Activated T-cell treated with anti-CD3 and anti-CD28 coated beads, Interleukin-2, amount 50 U/mL, for 24 hours (primary cell): ENCODE measurements around the gene TRIO.
"Not testable (repeated sequence)": the region's sequence is repeated elsewhere in the genome, so short reads cannot be mapped to it uniquely, and the experiment has no call there.

ENCODE experiments used
- DNase-seq: peaks from one replicate; pipeline ENCODE4 v3.0.0-alpha.2; 2020
- H3K27ac Mint-ChIP-seq: 2 replicates; pipeline ENCODE4 v1.8.0; 2020; ENCODE audit warnings: mild to moderate bottlenecking, mixed read lengths
- H3K27me3 Mint-ChIP-seq: 2 replicates; pipeline ENCODE4 v1.8.0; 2020; ENCODE audit warnings: mixed read lengths
- H3K36me3 Mint-ChIP-seq: 2 replicates; pipeline ENCODE4 v1.8.0; 2020; ENCODE audit warnings: low read depth, mixed read lengths
- H3K4me1 Mint-ChIP-seq: 2 replicates; pipeline ENCODE4 v1.8.0; 2020; ENCODE audit warnings: low read depth, mixed read lengths
- H3K4me3 Mint-ChIP-seq: 2 replicates; pipeline ENCODE4 v1.8.0; 2020; ENCODE audit warnings: mild to moderate bottlenecking, moderate library complexity, mixed read lengths
- H3K9me3 Mint-ChIP-seq: 2 replicates; pipeline ENCODE4 v1.8.0; 2020; ENCODE audit warnings: mixed read lengths

TRIO gene

DNA sequence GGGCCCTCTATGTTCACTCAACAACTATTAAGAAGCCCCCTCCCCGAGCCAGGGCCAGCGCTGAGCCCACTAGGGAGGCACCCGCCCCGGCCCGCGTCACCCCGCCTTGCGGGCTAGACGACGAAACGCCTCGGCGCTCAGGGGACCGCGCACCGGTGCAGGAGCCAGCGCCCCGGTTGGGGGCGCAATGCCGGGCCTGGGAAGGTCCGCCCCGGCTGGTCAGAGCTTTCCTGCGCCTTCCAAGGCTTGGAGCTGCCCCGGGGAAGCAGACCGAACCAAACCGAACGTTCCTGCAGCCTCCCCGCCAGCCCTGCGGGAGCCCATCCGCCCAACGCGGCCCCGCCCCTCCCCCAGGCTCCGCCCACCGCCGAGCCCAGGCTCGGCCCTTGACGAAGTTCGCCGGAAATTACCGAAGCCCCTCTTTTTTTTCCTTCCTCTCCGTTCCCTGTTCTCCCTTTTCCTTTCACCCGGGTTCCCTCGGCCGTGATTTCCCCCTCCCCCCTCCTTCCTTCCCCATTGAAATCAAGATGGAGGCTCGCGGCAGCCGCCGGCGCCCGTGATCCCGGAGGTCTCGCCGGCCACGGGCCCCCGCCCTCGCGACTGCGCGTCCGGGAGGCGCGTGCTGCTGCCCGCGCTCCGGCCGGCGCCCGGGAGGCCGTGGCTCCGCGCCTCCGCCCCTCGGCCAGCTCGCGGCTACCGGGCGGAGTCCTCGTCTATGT is at the start of gene TRIO:
Gene TRIO (plus strand): TSS at position 516 of the 719 bp plus-strand sequence. CDS start 384 bp downstream, outside the sequence.
- peaks cover 71% of the 10 kb centered on the region for H3K27me3 Mint-ChIP-seq
- H3K36me3 Mint-ChIP-seq, result no peaks in the 10 kb centered on the region
- H3K9me3 Mint-ChIP-seq, result no peaks in the 10 kb centered on the region
- DNase-seq, result peak; percentile 89
- H3K27ac Mint-ChIP-seq, result peak within 1 kb of the TSS; percentile 66
- peak within 1 kb of the TSS; percentile 77 for H3K4me3 Mint-ChIP-seq
- peaks cover 11% of the 10 kb centered on the region for H3K4me1 Mint-ChIP-seq

DNA sequence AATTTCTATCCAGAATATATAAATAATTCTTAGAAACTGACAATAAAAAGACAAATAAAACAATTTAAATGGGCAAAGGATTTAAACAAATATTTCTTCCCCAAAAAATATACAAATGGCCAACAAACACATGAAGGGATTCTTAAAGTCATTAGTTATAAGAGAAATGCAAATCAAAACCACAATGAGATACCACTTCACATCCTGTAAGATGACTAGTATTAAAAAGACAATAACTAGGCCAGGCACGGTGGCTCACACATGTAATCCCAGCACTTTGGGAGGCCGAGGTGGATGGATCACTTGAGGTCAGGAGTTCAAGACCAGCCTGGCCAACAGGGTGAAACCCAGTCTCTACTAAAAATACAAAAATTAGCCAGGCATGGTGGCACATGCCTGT is 45.8 kb upstream of the TRIO start:
- H3K36me3 Mint-ChIP-seq, H3K27ac Mint-ChIP-seq, DNase-seq, H3K27me3 Mint-ChIP-seq, H3K9me3 Mint-ChIP-seq, H3K4me3 Mint-ChIP-seq, H3K4me1 Mint-ChIP-seq: not testable (repeated sequence)

DNA sequence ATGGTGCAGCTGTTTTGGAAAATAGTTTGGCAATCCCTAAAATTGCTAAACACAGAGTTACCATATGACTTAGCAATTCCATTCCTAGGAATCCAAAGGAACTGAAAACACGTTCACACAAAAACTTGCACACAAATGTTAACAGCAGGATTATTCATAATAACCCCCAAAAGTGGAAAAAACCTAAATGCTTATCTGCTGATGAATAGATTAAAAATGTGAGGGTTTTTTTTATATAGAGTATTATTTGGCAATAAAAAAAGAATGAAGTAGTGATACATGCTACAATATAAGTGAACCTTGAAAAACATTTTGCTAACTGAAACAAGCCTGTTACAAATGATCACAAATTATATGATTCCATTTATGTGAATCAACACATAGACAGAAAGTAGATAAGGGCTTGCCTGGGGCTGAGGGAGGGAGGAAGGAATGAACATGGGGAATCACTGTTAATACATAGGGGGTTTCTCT is 45.1 kb upstream of the TRIO start:
- Mint-ChIP-seq H3K27ac (no peak overlapping the region), H3K4me3 (no peak overlapping the region), H3K4me1 (no peaks in the 10 kb centered on the region), H3K27me3 (peaks cover 7% of the 10 kb centered on the region), H3K36me3 (no peaks in the 10 kb centered on the region), H3K9me3 (peaks cover 1% of the 10 kb centered on the region)
- DNase-seq, result no peak

DNA sequence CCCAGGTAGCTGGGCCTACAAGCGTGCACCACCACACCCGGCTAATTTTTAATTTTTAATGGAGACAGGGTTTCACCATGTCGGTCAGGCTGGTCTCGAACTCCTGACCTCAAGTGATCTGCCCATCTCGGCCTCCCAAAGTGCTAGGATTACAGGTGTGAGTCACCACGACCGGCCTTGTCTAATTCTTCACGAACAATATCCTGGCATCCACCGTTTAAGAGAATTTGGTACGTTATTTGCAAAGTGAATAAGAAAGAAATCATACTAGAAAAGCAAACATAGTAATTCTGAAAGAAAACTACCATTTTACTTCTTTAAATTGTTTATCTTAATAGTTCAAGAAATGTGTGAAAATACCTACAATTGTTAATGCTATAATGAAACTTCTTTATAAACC is 42.9 kb upstream of the TRIO start:
- H3K9me3 Mint-ChIP-seq, result peaks cover 1% of the 10 kb centered on the region
- H3K4me3 Mint-ChIP-seq, result no peak overlapping the region
- no peak for DNase-seq
- H3K4me1 Mint-ChIP-seq, result no peaks in the 10 kb centered on the region
- no peak overlapping the region for H3K27ac Mint-ChIP-seq
- H3K36me3 Mint-ChIP-seq, result no peaks in the 10 kb centered on the region
- H3K27me3 Mint-ChIP-seq, result peaks cover 6% of the 10 kb centered on the region

DNA sequence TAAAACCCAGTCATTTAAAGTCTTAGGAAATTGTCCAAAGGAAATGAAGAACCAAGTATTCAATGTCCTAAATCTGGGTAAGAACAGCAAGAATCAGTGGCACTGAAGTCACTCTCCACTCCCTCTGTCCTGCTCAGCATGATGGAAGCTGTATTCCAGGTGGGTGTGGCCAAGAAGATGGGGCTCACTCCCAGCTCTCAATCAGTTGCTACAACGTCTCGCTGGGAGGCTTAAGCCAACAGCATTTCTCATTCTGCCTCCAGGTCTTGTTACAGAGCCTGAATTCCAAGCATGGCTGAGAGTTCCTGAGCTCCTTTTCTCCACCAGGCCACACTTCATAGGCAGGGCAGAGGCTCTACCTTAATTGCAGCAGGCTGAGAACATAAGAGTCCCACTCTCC is 41.2 kb upstream of the TRIO start:
- Mint-ChIP-seq H3K27ac (no peak overlapping the region), H3K4me3 (no peak overlapping the region), H3K9me3 (peaks cover 1% of the 10 kb centered on the region), H3K36me3 (no peaks in the 10 kb centered on the region), H3K27me3 (peaks cover 14% of the 10 kb centered on the region), H3K4me1 (no peaks in the 10 kb centered on the region)
- no peak for DNase-seq

DNA sequence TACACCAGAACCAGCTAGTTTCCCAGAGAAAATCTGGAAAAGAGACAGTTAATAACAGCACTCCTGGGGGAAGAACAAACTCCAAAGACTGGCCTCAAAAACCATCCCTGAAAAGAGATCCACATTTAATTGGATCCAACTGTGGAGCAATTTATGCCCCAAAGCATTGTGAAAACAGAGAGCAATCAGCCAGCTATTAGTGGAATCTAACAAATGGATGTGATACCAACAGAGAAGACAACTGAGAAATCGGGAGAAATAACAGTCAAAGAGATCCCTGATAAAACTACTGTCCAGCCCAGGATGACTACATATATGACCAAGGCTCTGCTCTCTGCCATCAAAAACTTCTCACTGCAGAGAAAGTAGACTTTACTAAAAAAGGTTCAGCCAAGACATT is 40.5 kb upstream of the TRIO start:
- no peak overlapping the region for H3K27ac Mint-ChIP-seq
- peaks cover 1% of the 10 kb centered on the region for H3K9me3 Mint-ChIP-seq
- H3K4me3 Mint-ChIP-seq, result no peak overlapping the region
- no peaks in the 10 kb centered on the region for H3K36me3 Mint-ChIP-seq
- DNase-seq, result no peak
- peaks cover under 1% of the 10 kb centered on the region for H3K4me1 Mint-ChIP-seq
- peaks cover 21% of the 10 kb centered on the region for H3K27me3 Mint-ChIP-seq

DNA sequence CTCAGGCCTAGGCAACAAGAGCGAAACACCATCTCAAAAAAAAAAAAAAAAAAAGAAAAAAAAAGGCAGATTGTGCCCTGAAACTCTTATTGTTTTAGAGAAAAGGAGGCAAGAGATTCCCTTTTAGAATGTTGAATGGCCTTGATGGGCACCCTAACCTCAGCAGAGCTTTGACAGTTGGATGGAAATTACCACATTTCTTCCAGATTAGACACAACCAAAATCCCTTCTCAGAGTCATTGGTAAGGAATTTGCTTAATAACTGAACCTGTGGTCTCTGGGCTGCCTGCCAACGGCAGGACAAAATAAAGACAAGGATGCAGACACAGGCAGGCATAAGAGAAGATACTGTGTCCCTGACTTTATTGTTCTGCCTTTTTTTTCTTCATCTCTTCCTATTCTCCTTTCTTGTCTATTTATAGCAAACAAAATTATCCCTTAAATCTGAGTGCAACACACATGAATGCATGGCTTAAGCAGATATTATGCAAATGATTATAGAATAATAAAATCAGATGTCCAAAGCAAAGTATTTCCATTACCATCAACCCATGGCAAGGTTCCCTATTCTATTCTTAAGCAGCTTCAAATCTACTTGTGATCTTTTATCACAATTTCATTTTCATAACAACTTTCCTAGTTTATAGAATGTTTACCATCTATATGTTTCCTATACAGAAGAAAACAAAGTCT is 37.3 kb upstream of the TRIO start:
- Mint-ChIP-seq H3K4me3 (no peak overlapping the region), H3K36me3 (no peaks in the 10 kb centered on the region), H3K27me3 (peaks cover 32% of the 10 kb centered on the region), H3K9me3 (peaks cover 1% of the 10 kb centered on the region), H3K27ac (no peak overlapping the region), H3K4me1 (peaks cover 18% of the 10 kb centered on the region)
- no peak for DNase-seq

DNA sequence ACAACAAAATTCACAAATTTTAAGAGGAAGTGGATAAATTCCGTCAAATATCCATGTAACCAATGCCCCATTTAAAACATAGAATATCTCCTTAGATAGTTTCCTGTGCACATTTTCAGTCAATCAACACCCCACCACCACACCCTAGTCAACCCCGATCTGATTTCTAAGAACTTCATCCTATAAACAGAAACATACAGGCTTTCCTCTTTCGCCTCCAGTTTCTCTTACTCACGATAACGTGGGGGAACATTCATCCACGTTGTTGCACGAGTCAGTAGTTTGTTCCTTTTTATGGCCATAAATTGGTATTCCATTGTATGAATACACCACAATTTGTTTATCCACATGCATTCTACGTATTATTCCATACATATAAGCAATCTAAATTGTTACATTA is 35.6 kb upstream of the TRIO start:
- peaks cover 18% of the 10 kb centered on the region for H3K4me1 Mint-ChIP-seq
- no peak overlapping the region for H3K4me3 Mint-ChIP-seq
- H3K9me3 Mint-ChIP-seq, result peaks cover 1% of the 10 kb centered on the region
- no peaks in the 10 kb centered on the region for H3K36me3 Mint-ChIP-seq
- H3K27ac Mint-ChIP-seq, result no peak overlapping the region
- H3K27me3 Mint-ChIP-seq, result peaks cover 32% of the 10 kb centered on the region
- no peak for DNase-seq

DNA sequence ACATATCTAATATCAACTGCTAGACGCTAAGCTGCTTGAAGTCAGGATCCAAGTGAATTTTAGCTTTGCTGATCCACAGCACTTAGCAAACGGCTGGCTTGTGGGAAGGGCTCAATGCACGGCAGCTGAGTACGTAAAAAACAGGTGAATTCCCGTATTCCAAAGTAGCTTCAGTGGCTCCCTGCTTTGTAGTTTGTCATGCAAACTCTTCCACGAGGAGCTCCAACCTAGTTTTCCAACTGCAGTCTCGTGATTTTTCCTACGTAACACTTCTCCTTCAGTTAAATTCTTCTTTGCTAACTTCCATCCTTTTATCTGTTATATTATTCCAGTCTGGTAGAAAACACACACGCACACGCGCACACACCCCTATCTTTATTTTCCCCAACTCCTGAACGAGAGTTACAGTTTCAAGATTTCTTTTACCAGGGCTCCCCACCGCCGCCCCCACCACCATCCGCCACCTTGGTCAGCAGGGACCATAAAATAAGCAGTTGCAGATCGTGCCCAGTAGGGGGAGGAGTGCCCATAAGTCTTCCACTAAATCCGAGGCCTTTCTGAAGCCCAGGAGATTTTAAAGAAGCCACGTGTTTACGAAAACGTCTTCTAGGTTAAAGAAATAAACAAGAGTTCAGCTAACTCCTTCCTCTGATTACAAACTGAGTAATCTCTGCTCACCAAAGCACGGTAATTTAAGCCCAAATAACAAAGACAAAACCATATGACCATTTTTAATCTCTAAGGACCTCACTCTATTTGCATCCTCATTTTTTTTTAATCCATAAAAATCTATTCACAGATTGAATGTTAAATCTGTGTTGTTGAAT is 34.8 kb upstream of the TRIO start:
- Mint-ChIP-seq H3K36me3 (no peaks in the 10 kb centered on the region), H3K4me1 (peaks cover 18% of the 10 kb centered on the region), H3K27me3 (peaks cover 30% of the 10 kb centered on the region), H3K27ac (peak overlapping the region; percentile 10), H3K4me3 (no peak overlapping the region), H3K9me3 (no peaks in the 10 kb centered on the region)
- DNase-seq, result no peak

DNA sequence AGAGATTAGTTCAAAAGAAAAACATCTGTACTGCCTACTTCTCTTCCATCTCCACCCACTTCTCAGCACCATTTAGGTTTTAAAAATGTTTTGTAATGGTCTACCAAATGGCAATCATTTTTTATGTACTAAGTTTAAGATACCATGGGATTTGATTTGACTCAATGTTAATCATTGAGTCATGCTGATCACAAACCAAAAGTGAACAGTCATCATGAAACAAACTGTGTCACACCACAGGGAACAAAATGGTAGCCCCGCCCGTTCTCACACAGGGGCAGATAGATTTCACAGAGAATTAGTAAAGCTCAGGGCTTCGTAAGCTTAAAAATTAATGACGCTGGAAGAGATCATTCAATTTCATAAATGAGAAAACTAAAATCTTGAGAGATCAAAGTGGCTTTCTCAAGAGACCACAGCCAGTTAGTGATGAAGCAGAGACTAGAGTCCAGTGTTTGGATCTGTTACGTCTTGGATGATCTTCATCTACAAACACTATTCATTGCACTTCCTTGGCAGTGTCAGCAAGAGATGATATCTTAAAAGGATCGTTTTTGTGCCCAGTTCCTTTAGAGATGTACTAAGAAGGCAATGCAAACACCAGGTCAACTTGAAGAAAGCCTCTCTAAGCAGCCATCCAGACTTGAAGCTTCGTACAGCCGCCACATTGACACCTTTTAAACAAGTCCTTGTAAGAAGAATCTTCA is 33.9 kb upstream of the TRIO start:
- peak; percentile 45 for DNase-seq
- peaks cover 30% of the 10 kb centered on the region for H3K27me3 Mint-ChIP-seq
- peaks cover 18% of the 10 kb centered on the region for H3K4me1 Mint-ChIP-seq
- H3K4me3 Mint-ChIP-seq, result no peak overlapping the region
- H3K27ac Mint-ChIP-seq, result peak overlapping the region; percentile 10
- H3K9me3 Mint-ChIP-seq, result no peaks in the 10 kb centered on the region
- no peaks in the 10 kb centered on the region for H3K36me3 Mint-ChIP-seq

DNA sequence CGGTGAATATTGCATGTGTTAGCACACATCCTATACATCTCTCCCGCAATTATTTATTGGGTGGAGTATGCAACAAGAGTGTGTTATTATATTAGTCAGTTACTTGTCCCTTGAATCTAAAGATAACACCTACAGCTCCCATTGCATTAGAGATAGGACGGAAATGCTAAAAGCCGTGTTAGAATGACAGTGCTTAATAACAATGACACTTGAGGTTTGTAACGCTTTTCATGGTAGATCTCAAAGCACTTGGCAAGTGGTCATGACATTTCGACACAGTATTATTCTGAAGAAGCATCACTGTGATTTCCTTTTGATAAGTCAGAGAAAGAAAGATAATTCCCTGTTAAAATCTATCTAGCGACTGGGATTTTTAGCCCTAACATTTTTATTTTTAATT is 33.4 kb upstream of the TRIO start:
- H3K4me3 Mint-ChIP-seq, result no peak overlapping the region
- no peak overlapping the region for H3K27ac Mint-ChIP-seq
- peaks cover 34% of the 10 kb centered on the region for H3K27me3 Mint-ChIP-seq
- no peaks in the 10 kb centered on the region for H3K36me3 Mint-ChIP-seq
- H3K9me3 Mint-ChIP-seq, result no peaks in the 10 kb centered on the region
- peaks cover 18% of the 10 kb centered on the region for H3K4me1 Mint-ChIP-seq
- no peak for DNase-seq

DNA sequence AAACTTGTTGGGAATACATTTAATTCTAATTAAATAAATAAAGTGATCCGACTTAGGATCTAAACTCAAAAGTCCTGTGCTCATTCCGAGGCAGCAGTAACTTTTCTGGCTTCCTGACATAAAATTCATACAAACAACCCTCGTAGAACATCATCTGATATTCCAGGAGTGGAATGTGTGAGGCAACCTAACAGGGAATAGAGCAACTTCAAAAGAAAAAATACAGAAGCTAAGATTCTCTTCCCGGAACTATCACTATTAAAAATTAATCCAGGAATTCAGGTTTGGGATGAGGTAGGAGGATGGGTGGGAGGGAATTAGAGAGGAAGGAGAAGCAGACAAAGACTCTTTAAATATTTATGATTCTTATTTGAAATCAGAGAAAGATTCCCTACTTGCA is 32.9 kb upstream of the TRIO start:
- DNase-seq, result no peak
- no peak overlapping the region for H3K4me3 Mint-ChIP-seq

DNA sequence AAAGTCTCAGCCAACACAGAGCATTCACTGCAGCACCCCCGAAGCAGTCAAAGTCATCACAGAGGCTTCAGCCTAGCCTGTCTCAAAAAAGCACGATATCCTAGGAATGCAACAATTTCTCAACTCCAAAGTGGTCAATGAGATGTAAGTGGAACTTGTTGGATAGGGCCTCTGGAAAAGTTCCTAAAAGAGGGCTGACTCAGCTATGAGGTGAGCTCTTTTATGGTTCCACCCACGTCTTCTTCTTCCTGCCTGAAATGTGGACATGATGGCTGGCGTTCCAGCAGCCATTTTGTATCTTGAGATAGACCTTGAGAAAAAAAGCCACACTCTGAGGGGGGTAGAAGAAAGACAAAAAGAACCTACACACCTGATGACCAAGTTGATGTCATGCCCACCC is 32.5 kb upstream of the TRIO start:
- Mint-ChIP-seq H3K27me3 (peaks cover 34% of the 10 kb centered on the region), H3K4me3 (no peak overlapping the region), H3K4me1 (peaks cover 18% of the 10 kb centered on the region), H3K27ac (no peak overlapping the region), H3K9me3 (no peaks in the 10 kb centered on the region), H3K36me3 (no peaks in the 10 kb centered on the region)
- no peak for DNase-seq

More for the DNA sequence above, 32.9 kb upstream of the TRIO start:
- Mint-ChIP-seq H3K36me3 (no peaks in the 10 kb centered on the region), H3K4me1 (peaks cover 18% of the 10 kb centered on the region), H3K27ac (no peak overlapping the region), H3K27me3 (peaks cover 34% of the 10 kb centered on the region), H3K9me3 (no peaks in the 10 kb centered on the region)

DNA sequence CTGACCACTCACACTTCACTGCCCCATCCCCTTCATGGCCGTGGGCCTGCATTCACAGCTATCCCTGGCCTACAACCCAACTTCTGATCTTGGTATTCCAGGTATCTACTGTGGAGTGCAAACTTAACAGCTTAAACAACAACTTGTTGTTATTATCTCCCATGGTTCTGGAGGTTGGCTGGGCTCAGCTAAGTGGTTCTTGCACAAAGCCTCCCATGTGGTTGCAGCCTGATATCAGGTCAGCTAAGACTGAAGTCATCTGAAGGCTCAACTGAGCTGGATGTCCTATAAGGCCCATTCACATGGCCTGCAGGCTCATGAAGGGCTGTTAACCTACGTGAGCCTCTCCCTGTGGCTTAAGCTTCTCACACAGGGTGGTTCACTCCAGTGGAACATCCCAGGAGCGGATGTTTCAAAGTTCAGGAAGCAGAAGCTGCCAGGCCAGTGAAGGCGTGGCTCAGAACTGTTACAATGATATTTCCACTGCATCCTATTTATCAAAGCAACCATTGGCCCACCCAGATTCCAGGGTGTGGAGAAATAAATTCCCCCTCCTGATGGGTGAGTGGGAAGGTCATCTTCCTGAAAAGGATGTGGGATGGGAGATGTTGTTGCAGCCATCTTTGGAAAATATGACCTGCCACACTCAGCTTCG is 30.0 kb upstream of the TRIO start:
- DNase-seq, result no peak
- Mint-ChIP-seq H3K27me3 (peaks cover 17% of the 10 kb centered on the region), H3K9me3 (no peaks in the 10 kb centered on the region), H3K4me3 (no peak overlapping the region), H3K27ac (no peak overlapping the region), H3K4me1 (peaks cover 13% of the 10 kb centered on the region), H3K36me3 (no peaks in the 10 kb centered on the region)
